ENCODE results near the gene GPX1. TPM values are rescaled to one million over a fixed set of nuclear protein-coding genes. Genes with fewer than 3 reads are reported as not detected.
A peak's percentile ranks its signal among the peaks of the same experiment; 100 is the strongest.
"Not testable (repeated sequence)": the region's sequence is repeated elsewhere in the genome, so short reads cannot be mapped to it uniquely, and the experiment has no call there.

The GPX1 gene
- total and polyA plus RNA-seq, 2 experiments from 2014 or later, result 186 to 440 TPM

DNA sequence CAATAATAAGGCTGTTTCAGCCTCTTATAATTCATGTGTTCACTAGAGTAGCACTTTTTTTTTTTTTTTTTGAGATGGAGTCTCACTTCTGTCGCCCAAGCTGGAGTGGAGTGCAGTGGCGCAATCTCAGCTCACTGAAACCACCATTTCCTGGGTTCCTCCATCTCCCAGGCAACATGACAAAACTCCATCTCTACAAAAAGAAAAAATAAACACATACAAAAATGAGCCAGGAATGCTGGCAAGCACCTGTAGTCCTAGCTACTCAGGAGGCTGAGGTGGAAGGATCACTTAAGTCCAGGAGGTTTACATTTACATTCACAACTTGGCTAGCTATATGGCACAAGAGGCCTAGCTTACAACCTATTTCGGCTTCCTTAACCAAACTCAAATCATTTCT, 25.1 kb downstream of the GPX1 start:
- no peak for DNase-seq (ENCODE audit: low spot score)
- H4K20me1 ChIP-seq (ENCODE audit: insufficient read depth, poor library complexity, severe bottlenecking), result no peaks in the 10 kb centered on the region
- H3K4me1 ChIP-seq (ENCODE audit: insufficient read depth), result no peaks in the 10 kb centered on the region
- peaks cover 57% of the 10 kb centered on the region for H3K79me2 ChIP-seq
- no peak overlapping the region for H3K27ac ChIP-seq
- no peak overlapping the region for H3K4me3 ChIP-seq
- no peak overlapping the region for H2AFZ ChIP-seq
- H3K4me2 ChIP-seq, result no peak overlapping the region
- no peaks in the 10 kb centered on the region for H3K27me3 ChIP-seq
- TF ChIP-seq EZH2 (IDR thresholded peaks at IDR 0.05; ENCODE audit: borderline replicate concordance), result no peak
- TF ChIP-seq EZH2phosphoT487 (IDR thresholded peaks at IDR 0.05; ENCODE audit: low read depth, severe bottlenecking, unreplicated experiment), result no peak
- TF ChIP-seq, protein P1, sequence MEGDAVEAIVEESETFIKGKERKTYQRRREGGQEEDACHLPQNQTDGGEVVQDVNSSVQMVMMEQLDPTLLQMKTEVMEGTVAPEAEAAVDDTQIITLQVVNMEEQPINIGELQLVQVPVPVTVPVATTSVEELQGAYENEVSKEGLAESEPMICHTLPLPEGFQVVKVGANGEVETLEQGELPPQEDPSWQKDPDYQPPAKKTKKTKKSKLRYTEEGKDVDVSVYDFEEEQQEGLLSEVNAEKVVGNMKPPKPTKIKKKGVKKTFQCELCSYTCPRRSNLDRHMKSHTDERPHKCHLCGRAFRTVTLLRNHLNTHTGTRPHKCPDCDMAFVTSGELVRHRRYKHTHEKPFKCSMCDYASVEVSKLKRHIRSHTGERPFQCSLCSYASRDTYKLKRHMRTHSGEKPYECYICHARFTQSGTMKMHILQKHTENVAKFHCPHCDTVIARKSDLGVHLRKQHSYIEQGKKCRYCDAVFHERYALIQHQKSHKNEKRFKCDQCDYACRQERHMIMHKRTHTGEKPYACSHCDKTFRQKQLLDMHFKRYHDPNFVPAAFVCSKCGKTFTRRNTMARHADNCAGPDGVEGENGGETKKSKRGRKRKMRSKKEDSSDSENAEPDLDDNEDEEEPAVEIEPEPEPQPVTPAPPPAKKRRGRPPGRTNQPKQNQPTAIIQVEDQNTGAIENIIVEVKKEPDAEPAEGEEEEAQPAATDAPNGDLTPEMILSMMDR (IDR thresholded peaks at IDR 0.05; ENCODE audit: poor library complexity), result no peak
- WGBS (ENCODE audit: low lambda C conversion rate, missing lambda C conversion rate), result 98% methylated on average over 3 of the region's 3 CpGs
- no peaks in the 10 kb centered on the region for H3K9me2 ChIP-seq (replicated peaks; ENCODE audit: insufficient read depth)
- H3K36me3 ChIP-seq (replicated peaks; ENCODE audit: insufficient read depth, low read depth), result no peaks in the 10 kb centered on the region
- H3K9me3 ChIP-seq (ENCODE audit: low read depth), result no peaks in the 10 kb centered on the region

DNA sequence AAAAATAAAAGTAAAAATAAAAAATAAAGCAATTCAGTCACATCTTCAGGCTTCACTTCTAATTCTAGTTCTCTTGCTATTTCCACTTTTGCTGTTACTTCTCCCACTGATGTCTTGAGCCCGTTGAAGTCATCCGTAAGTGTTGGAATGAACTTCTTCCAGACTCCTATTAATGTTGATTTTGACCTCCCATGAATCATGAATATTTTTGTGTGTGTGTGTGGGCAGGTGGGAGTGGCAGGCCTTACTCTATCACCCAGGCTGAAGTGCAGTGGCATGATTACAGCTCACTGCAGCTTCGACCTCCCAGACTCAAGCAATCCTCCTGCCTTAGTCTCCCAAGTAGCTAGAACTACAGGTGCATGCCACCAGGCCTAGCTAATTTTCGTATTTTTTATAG, 29.0 kb downstream of the GPX1 start:
- no peak for DNase-seq (ENCODE audit: low spot score)
- Histone ChIP-seq H3K4me2 (no peak overlapping the region), H3K9me2 (replicated peaks; ENCODE audit: insufficient read depth) (no peaks in the 10 kb centered on the region), H4K20me1 (ENCODE audit: insufficient read depth, poor library complexity, severe bottlenecking) (no peaks in the 10 kb centered on the region), H3K79me2 (peaks cover 21% of the 10 kb centered on the region), H3K4me3 (no peak overlapping the region), H3K36me3 (replicated peaks; ENCODE audit: insufficient read depth, low read depth) (no peaks in the 10 kb centered on the region), H3K27me3 (no peaks in the 10 kb centered on the region), H3K27ac (no peak overlapping the region), H2AFZ (no peak overlapping the region), H3K4me1 (ENCODE audit: insufficient read depth) (no peaks in the 10 kb centered on the region), H3K9me3 (ENCODE audit: low read depth) (no peaks in the 10 kb centered on the region)
- WGBS (ENCODE audit: low lambda C conversion rate, missing lambda C conversion rate), result over 99% methylated on average over 4 of the region's 4 CpGs
- TF ChIP-seq, protein P1 (IDR thresholded peaks at IDR 0.05; ENCODE audit: poor library complexity), result no peak
- TF ChIP-seq EZH2phosphoT487 (IDR thresholded peaks at IDR 0.05; ENCODE audit: low read depth, severe bottlenecking, unreplicated experiment), result no peak
- TF ChIP-seq EZH2 (IDR thresholded peaks at IDR 0.05; ENCODE audit: borderline replicate concordance), result no peak

DNA sequence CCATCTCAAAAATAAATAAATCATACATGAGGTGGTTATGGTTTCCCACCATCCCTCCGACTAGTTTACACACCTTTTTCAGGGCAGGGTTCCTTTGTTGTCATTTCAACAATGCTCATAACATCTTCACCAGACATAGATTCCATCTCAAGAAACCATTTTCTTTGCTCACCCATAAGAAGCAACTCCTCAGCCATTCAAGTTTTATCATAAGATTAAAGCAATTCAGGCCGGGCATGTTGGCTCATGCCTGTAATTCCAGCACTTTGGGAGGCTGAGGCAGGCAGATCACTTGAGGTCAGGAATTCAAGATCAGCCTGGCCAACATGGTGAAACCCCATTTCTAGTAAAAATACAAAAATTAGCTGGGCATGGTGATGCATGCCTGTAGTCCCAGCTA, 29.8 kb downstream of the GPX1 start:
- not testable (repeated sequence) for H3K9me3 ChIP-seq (ENCODE audit: low read depth); DNase-seq (ENCODE audit: low spot score); H3K36me3 ChIP-seq (replicated peaks; ENCODE audit: insufficient read depth, low read depth); H4K20me1 ChIP-seq (ENCODE audit: insufficient read depth, poor library complexity, severe bottlenecking); H3K4me3 ChIP-seq; H2AFZ ChIP-seq; H3K4me1 ChIP-seq (ENCODE audit: insufficient read depth); H3K27me3 ChIP-seq; H3K9me2 ChIP-seq (replicated peaks; ENCODE audit: insufficient read depth); H3K4me2 ChIP-seq; H3K27ac ChIP-seq
- H3K79me2 ChIP-seq, result peaks cover 17% of the 10 kb centered on the region
- WGBS (ENCODE audit: low lambda C conversion rate, missing lambda C conversion rate), result 92% methylated on average over 2 of the region's 2 CpGs

DNA sequence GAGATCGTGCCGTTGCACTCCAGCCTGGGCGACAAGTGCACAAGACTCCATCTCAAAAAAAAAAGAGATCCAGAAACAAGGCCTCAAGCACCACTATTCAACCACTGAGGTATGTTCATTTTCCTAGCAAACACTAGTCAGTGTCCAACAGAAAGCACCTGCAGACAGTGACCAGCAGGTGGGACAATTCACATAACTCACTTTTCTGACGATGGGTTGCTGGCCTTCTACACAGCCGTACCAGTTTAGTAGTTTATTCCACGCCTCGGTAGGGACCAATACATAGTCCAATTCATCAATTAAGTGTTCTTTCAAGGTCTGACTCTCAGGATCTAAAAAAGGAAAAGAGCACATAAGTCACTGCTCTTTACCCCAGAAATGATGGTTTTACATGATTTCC, 30.7 kb downstream of the GPX1 start:
- WGBS (ENCODE audit: low lambda C conversion rate, missing lambda C conversion rate), result 86% methylated on average over 7 of the region's 7 CpGs

More for the DNA sequence above, 30.7 kb downstream of the GPX1 start:
- H3K27ac ChIP-seq, result no peak overlapping the region
- H3K36me3 ChIP-seq (replicated peaks; ENCODE audit: insufficient read depth, low read depth), result no peaks in the 10 kb centered on the region
- DNase-seq (ENCODE audit: low spot score), result no peak
- no peaks in the 10 kb centered on the region for H3K9me2 ChIP-seq (replicated peaks; ENCODE audit: insufficient read depth)
- no peak overlapping the region for H2AFZ ChIP-seq
- no peaks in the 10 kb centered on the region for H3K4me1 ChIP-seq (ENCODE audit: insufficient read depth)
- H3K9me3 ChIP-seq (ENCODE audit: low read depth), result no peaks in the 10 kb centered on the region
- H3K4me3 ChIP-seq, result no peak overlapping the region
- H3K4me2 ChIP-seq, result no peak overlapping the region
- H4K20me1 ChIP-seq (ENCODE audit: insufficient read depth, poor library complexity, severe bottlenecking), result no peaks in the 10 kb centered on the region
- H3K27me3 ChIP-seq, result no peaks in the 10 kb centered on the region
- H3K79me2 ChIP-seq, result peaks cover 10% of the 10 kb centered on the region
- TF ChIP-seq, protein P1 (IDR thresholded peaks at IDR 0.05; ENCODE audit: poor library complexity), result peak; percentile 24
- TF ChIP-seq EZH2 (IDR thresholded peaks at IDR 0.05; ENCODE audit: borderline replicate concordance), result no peak

Data from hepatocyte (in vitro differentiated cells).